Pulmonary artery endothelial cell (primary cell): ENCODE measurements around the gene BPIFB4. TPM values are rescaled to one million over a fixed set of nuclear protein-coding genes. Genes with fewer than 3 reads are reported as not detected.

Source experiments
- DNase-seq: peaks from one replicate; pipeline ENCODE4 v3.0.0-alpha.2; 2011; ENCODE audit warnings: low read depth, low spot score
- total RNA-seq: library from RNA; depleted of rRNA; stranded (reverse); fragments of >200 nt; gene quantifications from 2 replicates; pipeline ENCODE4 v1.2.3, GENCODE V29; 2014

The BPIFB4 gene
- total RNA-seq, 1 donor from 2014 or later, result not detected

DNA sequence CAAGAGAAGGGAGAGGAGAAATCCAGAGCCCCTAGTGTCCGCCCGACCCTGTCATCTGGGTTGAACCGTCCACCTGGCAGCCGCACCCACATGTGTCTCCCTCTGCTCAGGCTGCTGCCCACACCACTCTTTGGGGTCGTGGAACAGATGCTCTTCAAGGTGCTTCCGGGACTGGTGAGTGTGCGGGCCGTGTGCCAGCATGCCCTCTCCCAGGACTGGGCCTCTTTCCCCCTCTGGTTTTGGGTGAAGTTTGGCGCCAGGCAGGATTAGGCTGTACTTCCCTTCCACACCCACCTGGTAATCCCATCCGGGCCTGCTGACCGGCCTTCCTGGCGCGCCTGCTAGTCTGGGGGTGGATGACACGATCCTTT lies 17.8 kb upstream of the BPIFB4 start:
- DNase-seq, result no peak

- no peak for DNase-seq
Observed at GRCh38 chr20:33062105-33062824, 17.2 kb upstream of the BPIFB4 start.

DNA sequence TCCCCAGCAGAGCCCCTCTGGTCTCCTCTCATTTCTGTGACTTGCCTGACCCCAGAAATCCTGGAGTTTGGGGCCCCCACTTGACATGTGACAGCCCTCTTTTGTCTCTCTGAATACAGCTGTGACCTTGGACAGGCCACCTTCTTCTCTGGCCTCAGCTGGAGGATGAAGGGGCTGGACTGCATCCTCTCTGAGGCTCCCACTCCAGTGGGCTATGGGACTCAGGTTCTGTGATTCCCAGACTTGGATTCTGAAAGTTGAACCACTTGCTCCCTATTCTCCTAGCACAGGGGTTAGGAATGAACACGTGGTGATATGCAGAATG lies 16.7 kb upstream of the BPIFB4 start:
- no peak for DNase-seq

DNA sequence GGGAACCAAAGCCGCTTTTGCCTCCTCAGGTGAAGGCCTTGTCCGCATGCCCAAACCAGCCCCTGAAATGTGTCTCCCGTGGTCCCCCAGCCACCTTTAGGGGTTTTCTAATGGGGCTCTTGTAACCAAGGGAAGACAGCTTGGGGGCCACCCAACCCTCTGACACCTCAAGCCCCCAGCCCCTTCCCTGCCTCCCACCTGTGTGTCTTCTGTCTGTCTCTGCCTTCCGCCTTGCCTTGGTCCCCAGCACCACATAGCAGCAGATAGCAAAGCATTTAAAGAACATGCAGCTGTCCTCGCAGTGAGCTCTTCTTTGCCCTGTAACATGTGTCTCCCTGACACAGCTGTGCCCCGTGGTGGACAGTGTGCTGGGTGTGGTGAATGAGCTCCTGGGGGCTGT lies 16.2 kb upstream of the BPIFB4 start:
- no peak for DNase-seq

DNA sequence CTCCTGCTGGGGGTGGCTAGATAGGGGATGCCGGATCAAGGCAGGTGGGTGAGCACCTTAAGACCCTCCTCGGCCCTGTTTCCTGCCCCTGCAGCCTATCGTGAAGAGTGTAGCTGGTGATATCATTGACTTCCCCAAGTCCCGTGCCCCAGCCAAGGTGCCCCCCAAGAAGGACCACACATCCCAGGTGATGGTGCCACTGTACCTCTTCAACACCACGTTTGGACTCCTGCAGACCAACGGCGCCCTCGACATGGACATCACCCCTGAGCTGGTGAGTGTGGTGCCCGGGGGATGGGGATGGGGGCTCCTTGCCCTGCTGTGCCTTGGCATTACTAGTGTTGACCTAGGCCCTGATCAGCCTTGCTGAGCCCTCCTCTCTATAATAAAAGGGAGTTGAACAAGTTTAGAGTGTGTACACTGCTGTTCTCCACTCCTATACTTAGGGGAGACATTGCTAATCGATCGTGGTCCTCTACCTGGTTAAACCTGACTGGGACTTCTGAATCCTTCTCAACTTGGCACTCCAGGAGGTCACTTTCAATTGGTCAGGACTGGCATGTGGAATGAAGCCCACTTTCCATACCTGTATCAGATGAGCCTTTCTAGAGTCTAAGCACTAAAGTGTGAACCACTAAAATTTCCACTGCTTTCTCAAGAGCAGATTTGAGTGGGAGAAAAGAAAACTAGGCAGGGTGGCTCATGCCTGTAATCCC lies 14.7 kb upstream of the BPIFB4 start:
- no peak for DNase-seq

- DNase-seq, result no peak
Observed at GRCh38 chr20:33065785-33066184, 13.7 kb upstream of the BPIFB4 start.

DNA sequence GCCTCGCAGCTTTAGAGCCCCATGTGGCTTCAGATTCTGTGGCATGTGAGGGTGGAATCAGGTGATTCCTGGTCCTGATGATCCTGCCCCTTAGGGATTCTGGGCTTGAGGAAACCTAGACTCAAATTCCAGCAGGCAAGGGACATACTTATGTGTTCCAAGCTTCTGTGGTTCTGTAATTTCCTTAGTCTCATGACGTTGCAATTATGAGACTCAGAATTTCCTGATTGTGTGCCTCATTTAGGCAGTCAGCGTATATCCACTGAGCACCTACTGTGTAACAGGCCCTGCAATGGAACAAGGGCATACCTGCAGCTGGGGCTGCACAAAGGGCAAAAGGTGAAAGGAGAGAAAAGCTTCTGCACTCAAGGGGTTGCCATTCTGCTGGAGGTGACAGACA lies 11.6 kb upstream of the BPIFB4 start:
- no peak for DNase-seq

DNA sequence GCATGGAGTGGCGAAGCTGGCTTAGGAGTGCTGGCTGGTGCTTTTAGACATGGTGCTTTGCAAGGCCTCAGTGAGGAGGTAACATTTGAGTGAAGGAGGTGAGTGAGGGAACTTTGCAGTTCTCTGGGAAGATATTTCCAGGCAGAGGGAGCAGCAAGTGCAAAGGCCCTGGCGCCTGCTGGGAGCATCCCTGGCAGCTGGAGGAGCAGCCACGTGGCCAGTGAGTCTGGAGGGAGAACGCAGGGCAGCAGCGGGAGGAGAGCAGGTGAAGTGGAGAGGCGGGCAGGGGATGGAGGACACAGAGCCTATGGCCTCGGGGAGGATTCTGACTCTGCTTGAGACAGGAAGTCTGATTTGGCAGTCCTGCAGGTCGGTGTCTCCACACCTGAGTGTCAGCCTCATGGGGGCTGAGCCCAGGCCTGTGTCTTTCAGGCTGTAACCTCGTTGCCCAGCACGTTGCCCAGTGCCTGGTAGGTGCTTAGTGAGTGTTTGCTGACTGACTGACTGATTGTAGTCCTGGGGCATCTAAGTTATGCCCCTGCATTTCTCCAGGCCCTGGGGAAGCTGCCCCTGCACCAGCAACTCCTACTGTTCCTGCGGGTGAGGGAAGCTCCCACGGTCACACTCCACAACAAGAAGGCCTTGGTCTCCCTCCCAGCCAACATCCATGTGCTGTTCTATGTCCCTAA lies 11.0 kb upstream of the BPIFB4 start:
- DNase-seq, result no peak

DNA sequence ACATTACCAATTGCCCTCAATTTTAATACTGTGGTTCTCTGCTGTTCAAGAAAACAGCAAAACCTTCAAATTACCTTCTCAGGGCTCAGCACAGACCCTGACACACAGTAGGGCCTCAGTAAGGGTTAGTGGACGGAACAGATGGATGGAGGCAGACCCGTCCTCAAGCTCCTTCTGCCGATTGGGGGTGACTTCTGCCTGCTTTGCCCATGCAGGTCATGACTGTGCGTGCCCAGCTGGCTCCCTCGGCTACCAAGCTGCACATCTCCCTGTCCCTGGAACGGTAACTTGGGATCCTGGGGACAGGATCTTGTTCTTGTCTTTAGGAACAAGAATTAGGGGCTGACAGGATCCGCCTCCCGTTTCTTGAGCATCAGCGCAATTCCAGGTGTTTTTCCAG lies 9.8 kb upstream of the BPIFB4 start:
- no peak for DNase-seq

DNA sequence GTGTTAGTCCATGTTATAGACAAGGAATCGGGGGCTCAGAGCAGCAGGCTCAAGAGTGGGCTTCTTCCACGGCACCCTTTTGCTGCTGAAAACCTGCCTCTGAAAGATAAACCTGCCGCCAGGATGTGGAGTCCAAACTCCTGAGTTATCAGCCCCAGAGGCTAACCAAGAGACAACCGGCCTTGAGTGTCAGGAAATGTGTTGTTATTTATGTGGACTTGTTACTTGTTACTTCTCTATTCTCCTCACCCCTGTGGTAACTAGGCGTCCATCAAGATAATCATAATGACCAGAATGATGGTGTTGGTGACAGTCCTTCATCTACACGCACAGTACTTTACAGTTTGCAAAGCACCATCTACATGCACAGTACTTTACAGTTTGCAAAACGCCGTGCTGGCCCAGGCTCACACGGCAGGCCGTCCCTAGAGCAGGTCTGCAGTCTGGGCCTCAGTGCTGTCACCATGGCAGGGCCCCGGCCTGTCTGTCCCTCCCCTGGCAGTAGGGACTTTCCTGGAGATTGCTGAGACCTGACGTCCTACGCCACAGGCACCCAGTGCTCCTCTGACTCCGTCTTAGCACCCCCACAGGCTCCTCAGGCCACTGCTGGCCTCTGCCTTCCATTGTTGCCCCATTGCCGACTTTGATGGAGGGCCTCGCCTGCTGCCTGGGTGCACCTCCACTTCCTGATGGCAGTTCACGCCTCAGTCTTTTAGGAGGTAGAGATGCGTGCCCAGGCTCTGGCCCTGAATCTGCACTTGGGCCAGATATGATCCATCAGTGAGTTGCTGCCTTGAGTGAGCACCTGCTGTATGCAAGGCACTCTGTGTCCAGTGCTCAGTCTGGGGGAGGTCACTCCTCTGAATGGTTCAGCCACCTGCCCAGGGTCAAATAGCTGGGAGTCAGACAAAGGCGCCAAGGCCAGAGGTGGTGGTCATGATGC lies 9.1 kb upstream of the BPIFB4 start:
- DNase-seq, result no peak

- no peak for DNase-seq
Observed at GRCh38 chr20:33071198-33071597, 8.2 kb upstream of the BPIFB4 start.

DNA sequence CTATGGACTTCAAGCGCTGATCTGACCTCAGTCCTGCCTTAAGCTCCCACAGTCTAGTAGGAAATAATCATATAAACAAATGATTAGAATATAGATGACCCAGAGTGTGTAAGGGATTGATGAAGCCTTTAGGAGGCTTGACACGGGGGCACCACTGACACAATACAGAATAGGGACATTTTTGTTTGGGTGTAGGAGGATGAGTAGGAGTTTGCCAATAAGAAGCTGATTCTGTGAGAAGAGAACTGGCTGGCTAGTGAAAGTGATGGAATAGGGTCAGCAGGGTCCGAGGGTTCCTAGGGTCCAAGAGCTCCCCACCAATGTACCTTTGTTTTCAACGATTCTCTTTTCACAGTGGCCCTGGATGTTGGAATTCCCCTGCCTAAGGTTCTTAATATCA lies 7.1 kb upstream of the BPIFB4 start:
- no peak for DNase-seq

DNA sequence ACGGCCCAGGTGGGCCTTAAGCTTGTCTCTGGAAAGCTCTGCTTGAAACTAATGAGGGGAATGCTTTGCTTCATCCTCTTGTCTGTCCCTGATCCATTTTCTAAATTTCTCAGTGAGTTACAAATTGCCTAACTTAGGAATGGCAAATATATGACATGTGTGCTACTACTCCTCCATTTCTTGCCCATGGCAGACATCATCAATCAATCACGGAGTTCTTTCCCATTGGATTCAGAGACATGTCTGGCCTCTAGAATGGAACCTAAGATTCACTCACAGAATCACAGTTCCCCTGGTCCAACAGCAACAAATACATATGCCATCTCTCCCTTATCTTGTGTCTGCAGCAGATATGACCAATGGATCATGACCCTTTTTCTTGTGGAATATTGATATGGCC lies 6.6 kb upstream of the BPIFB4 start:
- DNase-seq, result no peak

GRCh38 chr20:33074675-33075074 lies 4.8 kb upstream of the BPIFB4 start:
- no peak for DNase-seq

GRCh38 chr20:33075281-33075680 lies 4.2 kb upstream of the BPIFB4 start:
- no peak for DNase-seq

DNA sequence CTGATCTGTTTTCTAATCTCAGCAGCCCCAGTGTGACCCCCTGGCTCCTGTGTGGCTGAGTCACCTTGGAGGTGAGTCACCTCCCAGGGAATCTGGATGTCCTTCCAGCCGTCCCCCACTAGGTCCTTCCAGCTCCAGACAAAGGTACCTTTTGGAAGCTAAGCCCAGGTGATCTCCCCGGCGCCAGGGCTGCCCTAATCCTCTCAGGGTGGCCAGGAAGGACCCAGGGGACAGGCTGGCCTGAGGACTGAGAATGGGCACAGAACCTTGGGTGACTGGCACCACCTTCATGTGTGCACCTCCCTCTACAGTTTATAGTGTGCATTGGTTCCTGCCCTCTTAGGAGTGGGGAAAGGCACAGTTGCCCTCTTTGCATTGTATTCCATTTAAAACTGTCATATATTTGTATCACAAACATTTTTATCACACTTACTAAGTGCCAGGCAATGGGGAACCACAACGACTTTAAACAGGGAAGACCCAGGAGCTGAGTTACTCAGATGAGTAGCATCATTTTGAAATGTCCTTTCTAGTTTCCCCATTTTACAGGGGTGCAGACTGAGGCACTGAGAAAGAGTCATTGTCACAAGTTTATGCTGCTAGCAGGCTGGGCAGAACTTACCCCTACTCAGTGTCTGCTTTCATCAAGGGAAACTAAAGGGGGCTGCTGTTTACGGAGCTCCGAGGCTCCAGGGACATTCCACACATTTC lies 2.6 kb upstream of the BPIFB4 start:
- no peak for DNase-seq

DNA sequence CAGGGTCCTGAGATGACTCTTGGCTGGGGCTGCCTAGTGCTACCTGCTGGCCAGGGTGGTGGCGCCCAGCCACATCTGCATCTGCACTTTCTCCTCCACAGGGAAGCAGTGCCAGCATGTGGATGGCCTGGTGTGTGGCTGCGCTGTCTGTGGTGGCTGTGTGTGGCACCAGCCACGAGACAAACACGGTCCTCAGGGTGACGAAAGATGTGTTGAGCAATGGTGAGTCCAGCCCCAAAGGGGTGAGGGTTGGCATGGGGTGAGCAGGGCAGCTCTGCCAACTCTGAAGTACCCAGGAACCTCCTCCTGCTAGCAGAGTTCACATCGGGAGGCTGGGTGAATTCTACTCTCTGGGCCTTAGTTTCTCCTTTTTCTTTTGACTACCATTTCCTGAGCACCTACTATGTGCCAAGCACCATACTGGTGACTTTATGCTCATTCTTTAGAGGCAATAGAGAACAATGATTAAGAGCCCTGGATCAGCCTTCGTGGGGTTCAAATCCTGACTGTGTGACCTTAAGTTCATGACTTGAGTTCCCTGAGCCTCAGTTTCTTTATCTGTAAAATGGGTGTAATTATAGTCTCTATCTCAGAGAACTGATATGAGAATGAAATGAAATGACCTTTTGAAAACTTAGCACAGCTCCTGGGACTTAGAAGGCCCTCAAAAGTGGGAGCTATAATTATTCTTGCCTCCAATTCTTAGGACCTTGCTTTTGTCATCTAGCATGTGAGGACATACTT lies 2.1 kb downstream of the BPIFB4 start:
- no peak for DNase-seq

- DNase-seq, result no peak
Observed at GRCh38 chr20:33082546-33082945, 3.1 kb downstream of the BPIFB4 start.

- no peak for DNase-seq
Observed at GRCh38 chr20:33083544-33084340, 4.3 kb downstream of the BPIFB4 start.

DNA sequence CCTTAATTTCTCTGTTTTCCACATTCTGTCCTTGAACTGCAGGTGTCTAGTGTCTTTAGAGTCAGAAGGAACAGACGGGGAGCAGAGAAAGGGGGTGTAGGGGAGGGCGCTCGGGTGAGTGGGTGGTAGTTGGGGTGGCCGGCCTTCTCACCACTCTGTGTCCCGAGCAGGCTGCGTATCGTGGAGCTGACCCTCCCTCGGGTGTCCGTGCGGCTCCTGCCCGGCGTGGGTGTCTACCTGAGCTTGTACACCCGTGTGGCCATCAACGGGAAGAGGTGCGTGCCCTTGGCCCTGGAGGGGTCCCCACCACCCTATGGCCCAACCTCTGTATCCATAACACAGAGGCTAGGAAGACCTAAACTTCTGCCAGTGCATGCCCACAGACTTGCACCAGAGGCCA lies 5.3 kb downstream of the BPIFB4 start:
- DNase-seq, result no peak
